Colonic mucosa (tissue), 4 donors: ENCODE measurements around the gene RRN3. TPM values are rescaled to one million over a fixed set of nuclear protein-coding genes. Genes with fewer than 3 reads are reported as not detected.

ENCODE experiments used
- DNase-seq: peaks from one replicate; pipeline ENCODE4 v3.0.0-alpha.2; 2020
- H3K27ac ChIP-seq: fragments of 200-600 bp; one replicate; pipeline ENCODE4 v1.8.0; 2021
- H3K27me3 ChIP-seq: fragments of 200-600 bp; one replicate; pipeline ENCODE4 v1.8.0; 2021
- H3K36me3 ChIP-seq: fragments of 200-600 bp; one replicate; pipeline ENCODE4 v1.8.0; 2021
- H3K4me1 ChIP-seq: fragments of 200-600 bp; one replicate; pipeline ENCODE4 v1.8.0; 2021; ENCODE audit warnings: mild to moderate bottlenecking
- H3K4me3 ChIP-seq: fragments of 200-600 bp; one replicate; pipeline ENCODE4 v1.8.0; 2021
- H3K9ac ChIP-seq, 2 donors: one replicate each; pipeline ENCODE4 v1.7.0; 2013; ENCODE audit warnings: control low read depth in 2 of 2, low read depth in 2 of 2, low read length in 2 of 2
- H3K9me3 ChIP-seq: fragments of 200-600 bp; one replicate; pipeline ENCODE4 v1.8.0; 2021
- CTCF ChIP-seq: fragments of 200-600 bp; IDR thresholded peaks from one replicate; pipeline ENCODE4 v1.8.0; 2022; ENCODE audit warnings: antibody characterized with exemption, mild to moderate bottlenecking
- intact Hi-C: fragments of 100-400 bp; cut with DNase I; formaldehyde crosslinking; loops from one replicate; pipeline ENCODE4 v1.14.1; 2022
- total RNA-seq, 2 donors: library from RNA; stranded (reverse); fragmentation: NEBNext Ultra II Directional in 1 of 2; extraction: Animal tissue kit (Norgen Biotek cat#: 25700) in 1 of 2; gene quantifications; one replicate each; pipeline ENCODE4 v1.2.1, GENCODE V29; 2021
- donor health status: healthy.
- donor health status: DM: no; HTN: no; CAD: no.
- donor health status: DM: no; HTN: no; CAD: no.

RRN3 gene
- total RNA-seq, 2 donors from 2014 or later = 26.8 to 28.6 TPM

GRCh38 chr16:15044286-15044685 is 49.8 kb downstream of the RRN3 start:
- Histone ChIP-seq H3K4me3 (no peak overlapping the region), H3K27ac (no peak overlapping the region), H3K9ac (no peak overlapping the region), H3K9me3 (no peaks in the 10 kb centered on the region), H3K27me3 (no peaks in the 10 kb centered on the region), H3K36me3 (peaks cover 9% of the 10 kb centered on the region), H3K4me1 (no peaks in the 10 kb centered on the region)
- no peak for DNase-seq
- no peak for TF ChIP-seq CTCF
- intact Hi-C loops = no loop called here

GRCh38 chr16:15043344-15043743 is 50.7 kb downstream of the RRN3 start:
- no peak for TF ChIP-seq CTCF
- Histone ChIP-seq H3K27ac (no peak overlapping the region), H3K9me3 (no peaks in the 10 kb centered on the region), H3K27me3 (no peaks in the 10 kb centered on the region), H3K36me3 (peaks cover 9% of the 10 kb centered on the region), H3K4me1 (no peaks in the 10 kb centered on the region), H3K9ac (no peak overlapping the region), H3K4me3 (no peak overlapping the region)
- no peak for DNase-seq
- intact Hi-C loops = no loop called here

GRCh38 chr16:15041271-15042004 is 52.6 kb downstream of the RRN3 start:
- no peak overlapping the region for H3K4me3 ChIP-seq
- TF ChIP-seq CTCF = no peak
- peaks cover 9% of the 10 kb centered on the region for H3K36me3 ChIP-seq
- intact Hi-C loops = no loop called here
- H3K9ac ChIP-seq = peak overlapping the region in 1 of 2 donors; percentile 21
- no peak overlapping the region for H3K27ac ChIP-seq
- no peaks in the 10 kb centered on the region for H3K9me3 ChIP-seq
- H3K4me1 ChIP-seq = no peaks in the 10 kb centered on the region
- no peaks in the 10 kb centered on the region for H3K27me3 ChIP-seq
- peak; percentile 78 for DNase-seq

- DNase-seq = no peak
- H3K36me3 ChIP-seq = peaks cover 27% of the 10 kb centered on the region
- H3K4me3 ChIP-seq = no peak overlapping the region
Observed at GRCh38 chr16:15038689-15039088, 55.4 kb downstream of the RRN3 start.

GRCh38 chr16:15037745-15038144 is 56.3 kb downstream of the RRN3 start:
- Histone ChIP-seq H3K27me3 (no peaks in the 10 kb centered on the region), H3K4me1 (no peaks in the 10 kb centered on the region), H3K9ac (no peak overlapping the region), H3K4me3 (no peak overlapping the region), H3K9me3 (no peaks in the 10 kb centered on the region), H3K36me3 (peaks cover 27% of the 10 kb centered on the region), H3K27ac (no peak overlapping the region)
- intact Hi-C loops = no loop called here
- no peak for DNase-seq
- TF ChIP-seq CTCF = no peak

More at GRCh38 chr16:15038689-15039088, 55.4 kb downstream of the RRN3 start:
- Histone ChIP-seq H3K9ac (no peak overlapping the region), H3K9me3 (no peaks in the 10 kb centered on the region), H3K27ac (no peak overlapping the region), H3K27me3 (no peaks in the 10 kb centered on the region), H3K4me1 (no peaks in the 10 kb centered on the region)
- intact Hi-C loops = no loop called here
- TF ChIP-seq CTCF = no peak
